Epithelial cell of prostate (primary cell): ENCODE data around the gene PRUNE2.
"Not testable (repeated sequence)": the region's sequence is repeated elsewhere in the genome, so short reads cannot be mapped to it uniquely, and the experiment has no call there.

Experiments
- DNase-seq: peaks from one replicate; pipeline ENCODE4 v3.0.0-alpha.2; 2011; ENCODE audit warnings: low read depth, low spot score
- H3K27ac ChIP-seq: fragments of 450-650 bp; 2 replicates; pipeline ENCODE4 v1.5.1; 2017; ENCODE audit warnings: mild to moderate bottlenecking

PRUNE2 gene

DNA sequence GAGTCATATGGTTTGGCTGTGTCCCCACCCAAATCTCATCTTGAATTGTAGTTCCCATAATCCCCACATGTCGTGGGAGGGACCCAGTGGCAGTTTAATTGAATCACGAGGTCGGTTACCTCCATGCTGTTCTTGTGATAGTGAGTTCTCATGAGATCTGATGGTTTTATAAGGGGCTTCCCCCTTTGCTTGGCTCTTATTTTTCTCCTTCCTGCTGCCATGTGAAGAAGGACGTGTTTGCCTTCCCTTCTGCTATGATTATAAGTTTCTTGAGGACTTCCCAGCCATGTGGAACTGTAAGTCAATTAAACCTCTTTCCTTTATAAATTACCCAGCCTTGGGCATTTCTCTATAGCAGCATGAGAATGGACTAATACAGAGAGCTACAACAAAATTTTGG, 163.0 kb downstream of the PRUNE2 start:
- not testable (repeated sequence) for H3K27ac ChIP-seq, DNase-seq

DNA sequence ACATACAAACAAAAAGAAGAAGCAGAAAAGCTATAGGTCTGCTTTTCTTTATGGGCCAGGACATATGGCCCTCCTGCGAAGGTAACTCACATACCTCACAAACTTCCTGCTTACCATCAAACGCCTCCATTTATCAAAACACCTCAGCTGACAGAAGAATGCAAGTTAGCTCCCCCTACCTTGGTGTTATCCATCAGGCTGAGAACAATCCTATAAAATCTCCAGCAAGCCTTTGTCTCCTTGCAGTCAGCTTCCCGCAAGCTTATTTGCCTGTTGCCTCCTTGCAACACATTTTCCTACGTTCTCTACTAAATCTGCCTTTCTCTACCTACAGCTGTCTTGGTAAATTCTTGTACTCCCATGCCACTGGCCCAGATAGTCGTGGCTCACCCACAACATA, 164.4 kb downstream of the PRUNE2 start:
- no peak for DNase-seq
- H3K27ac ChIP-seq, result no peak overlapping the region

DNA sequence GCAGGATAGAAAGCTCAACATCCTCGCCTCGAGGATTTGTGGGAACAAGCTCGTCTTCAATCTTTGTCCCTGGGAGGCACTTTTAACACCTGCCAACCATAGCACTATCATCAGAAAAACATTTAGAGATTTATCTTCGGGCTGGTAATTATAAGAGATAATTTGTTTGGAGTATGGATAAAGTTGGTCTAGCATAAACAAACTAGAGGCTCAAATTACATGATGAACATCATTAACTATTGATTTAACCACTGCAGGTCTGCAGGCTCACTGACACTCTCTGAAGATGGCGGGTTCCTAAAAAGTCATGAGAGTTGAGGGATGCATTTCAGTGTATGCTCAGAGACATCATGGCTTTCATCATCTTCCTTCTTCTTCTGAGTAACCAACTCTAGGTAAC, 167.5 kb downstream of the PRUNE2 start:
- H3K27ac ChIP-seq, result no peak overlapping the region
- no peak for DNase-seq

DNA sequence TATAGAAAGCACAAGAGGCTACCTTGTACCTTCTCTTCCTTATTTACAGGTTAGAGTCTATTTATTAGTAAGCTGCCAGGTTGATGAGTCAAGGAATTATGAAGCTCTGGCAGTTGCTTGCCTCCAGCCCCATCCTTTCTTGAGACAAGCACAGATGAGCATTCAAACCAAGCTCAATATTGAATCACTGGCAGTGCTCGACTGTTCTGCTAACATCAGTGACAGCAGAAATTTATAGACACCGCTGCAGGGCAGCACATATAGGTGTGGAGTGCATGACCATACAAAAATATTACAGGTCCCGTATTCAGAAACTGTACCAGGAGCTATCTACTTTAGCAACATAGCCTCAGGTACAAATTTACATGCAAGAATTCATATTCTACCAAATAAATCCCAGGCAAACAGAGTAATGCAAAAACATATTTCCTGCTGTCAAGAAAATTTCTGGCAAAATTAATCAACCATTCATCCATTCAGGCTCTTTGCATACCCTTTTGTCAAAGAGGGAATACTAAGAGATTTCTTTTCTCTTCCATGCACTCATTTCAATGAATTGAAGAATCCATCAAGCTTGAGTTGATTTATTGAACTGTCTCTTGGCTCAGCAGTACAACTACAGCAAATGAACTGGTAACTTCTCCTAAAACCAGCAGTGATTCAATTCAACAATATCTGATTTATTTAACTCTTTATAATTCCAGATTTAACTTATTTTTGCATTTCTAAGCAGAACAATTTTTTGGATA, 168.6 kb downstream of the PRUNE2 start:
- no peak for DNase-seq
- no peak overlapping the region for H3K27ac ChIP-seq

DNA sequence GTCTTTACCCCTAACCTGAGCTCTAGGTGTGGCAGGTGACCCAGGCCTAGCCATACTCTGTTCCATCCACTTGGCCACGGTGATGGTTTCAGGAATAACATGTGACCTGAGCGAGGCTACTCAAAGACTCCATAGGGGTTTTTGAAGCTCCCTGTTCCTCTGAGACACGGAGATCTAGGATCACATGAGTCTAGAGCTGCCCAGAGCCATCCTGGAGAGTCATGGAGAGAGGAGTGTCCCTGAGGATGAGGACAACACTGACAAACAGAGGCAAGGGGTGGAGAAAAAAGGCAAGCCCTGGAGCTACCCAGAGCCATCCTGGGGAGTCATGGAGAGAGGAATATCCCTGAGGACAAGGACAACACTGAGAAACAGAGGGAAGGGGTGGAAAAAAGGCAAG, 171.2 kb downstream of the PRUNE2 start:
- H3K27ac ChIP-seq, result no peak overlapping the region
- DNase-seq, result no peak

DNA sequence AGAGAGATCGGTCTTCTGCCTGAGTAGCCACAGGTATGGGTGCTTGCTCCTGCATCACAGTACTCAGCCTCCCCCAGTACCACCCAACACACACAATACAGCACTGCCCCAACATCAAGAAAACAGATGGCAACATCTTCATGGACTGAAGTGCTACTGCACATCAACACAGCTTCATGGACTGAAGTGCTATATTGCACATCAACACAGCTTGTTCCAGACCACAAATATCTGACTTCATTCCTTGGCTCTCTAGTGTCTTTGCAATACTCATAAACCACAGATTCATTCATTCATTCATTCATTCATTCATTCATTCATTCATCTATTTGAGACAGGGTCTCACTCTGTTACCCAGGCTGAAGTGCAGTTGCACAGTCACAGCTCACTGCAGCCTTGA, 172.8 kb downstream of the PRUNE2 start:
- no peak overlapping the region for H3K27ac ChIP-seq
- DNase-seq, result no peak

DNA sequence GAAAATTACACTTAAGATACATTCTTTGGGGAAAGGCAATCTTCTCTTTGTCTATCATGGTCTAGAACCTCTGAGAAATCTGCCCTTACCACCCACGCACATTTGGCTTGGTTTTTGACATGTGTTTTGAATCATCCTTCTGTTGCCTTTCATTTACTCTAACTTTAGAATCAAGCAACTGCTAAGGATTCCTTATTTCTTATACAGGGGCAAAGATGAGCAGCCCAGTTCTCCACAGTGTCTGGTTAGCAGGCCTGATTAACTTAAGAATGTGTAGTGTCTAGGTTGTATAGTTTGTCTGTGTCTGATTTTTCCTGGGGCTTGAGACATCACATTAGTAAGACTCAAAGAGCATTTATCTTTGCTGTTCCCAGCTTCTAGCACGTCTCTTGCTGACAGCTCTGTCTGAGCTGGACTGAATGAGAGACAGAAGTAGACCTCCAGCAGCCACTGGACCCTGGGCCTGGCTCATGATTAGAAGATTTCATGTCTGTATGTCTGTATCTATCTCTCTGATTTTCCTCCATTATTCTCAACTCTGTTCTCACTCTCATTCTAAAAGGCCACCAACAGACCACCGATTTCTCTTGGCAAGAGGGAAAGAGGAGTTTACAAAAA, 173.5 kb downstream of the PRUNE2 start:
- H3K27ac ChIP-seq, result no peak overlapping the region
- no peak for DNase-seq

DNA sequence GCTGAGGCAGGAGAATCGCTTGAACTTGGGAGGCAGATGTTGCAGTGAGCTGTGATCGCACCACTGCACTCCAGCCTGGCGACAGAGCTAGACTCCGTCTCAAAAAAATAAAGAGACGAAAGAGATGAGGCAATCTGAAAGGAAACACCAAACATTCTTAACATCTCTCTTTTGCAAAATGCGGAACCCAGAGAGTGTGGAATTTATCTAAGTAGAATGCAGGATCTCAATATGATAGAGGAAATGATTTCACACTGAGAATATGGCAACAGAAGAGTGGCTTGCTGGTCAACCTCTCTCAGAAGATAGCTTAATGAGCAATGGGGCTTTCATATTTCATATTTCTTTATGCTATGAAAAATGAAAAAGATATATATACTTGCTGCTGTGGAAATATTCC, 175.1 kb downstream of the PRUNE2 start:
- no peak for DNase-seq

DNA sequence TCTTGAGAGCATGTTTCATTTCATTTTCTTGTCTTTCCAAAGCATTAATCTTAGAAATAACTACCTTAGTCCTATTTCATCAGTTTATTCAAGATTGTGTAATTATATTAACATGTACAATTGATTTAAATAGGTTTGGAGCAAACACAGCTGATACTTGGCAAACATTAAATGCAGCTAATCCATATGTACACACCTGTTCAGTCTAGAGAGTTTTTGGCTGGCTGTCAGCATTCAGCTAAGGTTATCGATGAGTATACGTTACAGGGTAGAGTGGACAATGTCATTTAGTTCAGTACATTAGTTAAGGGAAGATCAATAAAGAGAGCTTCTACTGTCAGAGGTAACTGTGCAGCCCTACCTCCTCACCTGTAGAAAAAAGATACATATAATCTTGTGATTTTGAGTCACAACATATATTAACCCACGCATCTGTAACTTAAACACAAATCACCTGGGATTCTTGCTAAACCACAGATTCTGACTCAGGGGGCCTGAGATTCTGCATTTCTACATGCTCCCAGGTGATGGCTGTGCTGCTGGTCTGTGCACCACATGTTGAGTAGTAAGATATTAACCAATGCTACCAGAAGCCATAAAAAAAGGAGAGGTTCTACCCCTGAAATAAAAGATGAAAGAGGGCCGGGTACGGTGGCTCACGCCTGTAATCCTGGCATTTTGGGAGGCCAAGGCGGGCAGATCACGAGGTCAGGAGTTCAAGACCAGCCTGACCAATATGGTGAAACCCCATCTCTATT, 175.8 kb downstream of the PRUNE2 start:
- no peak overlapping the region for H3K27ac ChIP-seq
- DNase-seq, result no peak

More for the DNA sequence above, 175.1 kb downstream of the PRUNE2 start:
- no peak overlapping the region for H3K27ac ChIP-seq

DNA sequence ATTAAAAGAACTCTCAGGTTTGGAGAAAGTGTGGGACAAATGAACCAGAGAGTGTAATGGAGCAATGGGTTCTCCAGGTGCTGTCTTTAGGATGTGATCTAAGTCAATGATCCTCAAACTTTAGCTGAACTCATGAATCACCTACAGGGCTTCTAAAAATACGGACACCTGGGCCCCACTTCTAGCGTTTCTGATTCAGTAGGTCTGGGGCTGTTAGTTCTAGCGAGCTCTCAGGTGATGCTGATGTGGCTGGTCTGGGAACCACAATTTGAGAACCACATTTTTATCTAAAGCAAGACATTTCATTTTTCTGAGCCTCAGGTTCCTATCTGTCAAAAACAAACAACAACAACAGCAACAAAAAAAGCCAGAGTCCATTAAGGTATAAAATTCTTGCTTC, 176.8 kb downstream of the PRUNE2 start:
- DNase-seq, result no peak
- H3K27ac ChIP-seq, result no peak overlapping the region

DNA sequence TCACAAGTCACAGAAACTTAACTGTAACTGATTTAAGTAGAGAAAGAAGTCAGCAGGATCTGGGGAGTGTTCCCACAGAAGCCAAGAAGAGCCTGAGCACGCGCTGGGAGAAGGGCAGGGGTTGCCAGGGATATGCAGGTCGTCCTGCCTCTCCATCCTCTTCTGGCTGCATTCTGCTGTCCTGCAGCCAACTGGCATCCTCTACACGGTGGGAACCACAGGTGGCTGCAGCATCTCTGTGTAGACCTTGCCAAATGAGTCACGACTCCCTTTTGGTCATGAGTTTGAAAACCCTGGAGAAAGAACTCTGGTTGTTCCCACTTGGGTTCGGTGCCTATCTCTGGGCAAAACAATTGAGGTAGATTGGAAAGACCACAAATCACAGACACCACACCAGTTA, 180.0 kb downstream of the PRUNE2 start:
- H3K27ac ChIP-seq, result no peak overlapping the region
- DNase-seq, result no peak

DNA sequence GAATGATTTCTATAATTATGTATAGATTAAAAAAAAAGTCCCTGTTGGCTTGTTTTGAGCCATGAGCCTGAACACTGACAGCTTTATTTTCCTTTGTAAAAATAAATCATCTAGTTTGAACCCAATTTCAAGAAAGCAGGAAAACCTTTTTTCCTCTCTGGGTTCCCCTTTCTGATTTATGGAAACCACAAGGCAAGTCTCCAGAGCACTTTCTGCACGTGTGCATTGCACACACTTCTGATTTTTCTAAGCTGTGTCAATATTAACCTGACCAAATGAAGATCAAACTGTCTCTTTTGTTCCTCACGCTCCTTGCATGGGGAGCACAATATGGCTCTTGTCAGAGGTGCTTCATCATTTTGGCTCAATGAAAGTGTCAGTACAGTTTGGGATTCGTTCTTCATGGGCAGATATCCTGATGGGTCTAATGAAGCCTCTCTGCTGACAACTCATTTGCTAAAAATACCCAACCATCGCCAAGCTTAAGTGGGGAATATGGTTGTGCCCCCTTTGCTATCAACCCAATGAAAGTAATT, 180.8 kb downstream of the PRUNE2 start:
- H3K27ac ChIP-seq, result no peak overlapping the region
- no peak for DNase-seq

DNA sequence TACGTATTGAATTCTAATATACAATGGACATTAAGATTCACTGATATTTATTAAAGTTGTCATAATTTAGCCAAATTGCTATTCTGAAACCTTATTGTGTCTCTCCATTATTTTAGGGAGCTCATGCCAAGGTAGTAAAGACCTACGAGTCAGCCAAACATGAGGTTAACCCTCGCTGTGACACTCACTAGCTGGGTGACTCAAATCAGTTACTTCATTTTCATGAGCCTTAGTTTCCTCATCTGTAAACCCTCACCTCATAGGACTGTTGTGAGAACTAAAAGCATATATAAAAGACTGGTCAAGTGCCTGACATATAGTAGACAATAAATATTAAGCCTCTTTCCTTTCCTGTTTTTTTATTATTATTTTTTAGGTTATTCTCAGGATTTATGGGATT, 185.7 kb downstream of the PRUNE2 start:
- DNase-seq, result no peak
- H3K27ac ChIP-seq, result no peak overlapping the region

DNA sequence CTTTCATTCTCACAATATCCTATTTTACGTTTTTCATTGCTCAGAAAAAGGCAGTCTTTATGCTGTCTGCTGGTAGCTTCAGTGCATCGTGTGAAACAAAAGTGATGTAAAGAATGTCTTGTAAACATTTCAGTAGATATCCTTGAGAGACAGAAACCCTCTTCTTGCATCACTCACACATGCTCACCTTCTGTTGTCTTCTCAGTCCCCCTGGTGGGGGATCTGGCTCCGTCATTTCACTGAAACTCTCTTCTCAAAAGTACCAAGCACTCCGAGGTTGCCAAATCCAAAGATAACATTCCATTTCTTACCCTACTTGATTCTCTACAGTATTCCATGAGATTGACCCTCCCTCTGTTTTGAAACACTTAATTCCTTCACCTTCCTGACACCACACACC, 187.7 kb downstream of the PRUNE2 start:
- no peak for DNase-seq
- no peak overlapping the region for H3K27ac ChIP-seq

DNA sequence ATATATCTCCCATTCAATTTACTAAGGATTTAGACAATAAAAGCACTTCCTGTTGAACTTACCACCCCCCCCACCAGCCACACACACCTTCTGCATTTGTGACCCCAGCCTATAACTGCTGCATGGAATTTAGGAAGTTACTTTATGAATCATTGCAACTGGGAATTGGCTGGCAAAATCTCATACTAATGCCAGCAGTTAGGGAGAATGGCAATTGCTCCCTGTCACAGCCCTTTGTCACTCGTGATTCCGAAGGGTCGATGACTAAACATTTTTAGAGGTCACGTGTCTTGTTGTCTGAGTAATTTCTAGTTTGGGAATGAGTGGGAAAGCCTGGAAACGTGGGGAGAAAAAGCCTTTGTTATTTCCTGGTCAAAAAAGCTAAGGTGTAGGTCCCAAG, 188.3 kb downstream of the PRUNE2 start:
- H3K27ac ChIP-seq, result no peak overlapping the region
- DNase-seq, result no peak

DNA sequence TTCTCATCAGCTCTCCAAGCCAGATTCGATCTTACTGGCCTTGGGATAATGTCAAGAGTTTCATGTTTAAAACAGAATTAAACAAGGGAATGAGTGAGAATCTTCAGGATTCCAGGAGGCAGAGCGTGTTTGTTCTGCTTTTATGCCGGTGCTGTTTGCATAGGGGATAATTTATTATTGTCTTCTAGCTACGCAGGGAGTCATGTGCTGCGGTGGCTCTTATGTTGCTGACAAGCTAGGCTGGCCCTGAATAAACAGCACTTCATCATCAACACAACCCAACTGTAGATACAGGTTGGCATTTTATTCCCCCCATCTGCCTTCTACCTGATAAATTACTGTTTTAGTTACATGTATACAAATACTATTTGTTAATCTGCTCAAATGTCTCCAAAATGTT, 188.7 kb downstream of the PRUNE2 start:
- no peak overlapping the region for H3K27ac ChIP-seq
- DNase-seq, result no peak

DNA sequence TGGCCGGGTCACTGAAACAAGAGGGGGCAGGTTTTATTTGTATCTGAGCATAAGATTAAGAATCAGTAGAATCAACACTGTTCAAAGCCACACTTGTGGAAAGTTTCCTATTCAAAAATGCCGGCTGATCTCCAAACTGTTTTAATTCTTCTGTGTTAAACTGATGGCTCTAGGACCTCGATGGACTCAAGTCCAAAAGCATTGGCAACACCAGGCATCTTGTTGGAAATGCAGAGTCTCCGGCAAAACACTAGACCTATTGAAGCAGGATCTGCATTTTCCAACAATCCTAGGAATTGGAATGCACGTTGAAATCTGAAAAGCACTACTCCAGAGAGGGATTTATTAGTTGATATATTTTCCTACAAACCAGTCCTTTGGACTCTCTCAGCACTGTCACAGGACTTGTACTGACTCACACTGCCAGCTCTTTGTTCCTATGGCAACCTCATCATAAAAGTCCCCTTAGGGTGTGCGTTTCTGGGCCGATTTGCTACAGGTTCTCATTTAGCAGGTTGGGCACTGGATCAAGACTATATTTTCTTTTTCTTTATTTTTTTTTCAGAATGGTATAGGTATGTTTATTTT, 189.7 kb downstream of the PRUNE2 start:
- no peak overlapping the region for H3K27ac ChIP-seq
- DNase-seq, result no peak

DNA sequence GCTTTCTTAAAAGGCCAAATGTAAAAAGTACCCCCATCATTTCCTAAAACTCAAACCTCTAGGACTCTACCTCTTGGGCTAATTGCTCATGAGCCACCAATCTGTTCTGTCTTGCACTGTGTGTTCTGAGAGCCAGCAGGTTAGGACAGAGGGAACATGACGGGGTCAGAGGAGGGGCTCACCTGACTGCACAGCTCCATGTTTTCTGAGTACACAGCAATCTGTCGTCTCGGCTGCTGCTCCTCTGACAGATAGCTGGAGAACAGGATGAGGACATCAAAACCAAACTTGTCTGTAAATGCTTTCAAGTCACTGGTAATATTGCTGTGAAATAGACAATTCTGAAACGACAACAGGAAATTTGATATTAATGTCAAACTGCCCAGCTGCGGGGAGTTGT, 192.5 kb downstream of the PRUNE2 start:
- no peak for DNase-seq
- H3K27ac ChIP-seq, result no peak overlapping the region

DNA sequence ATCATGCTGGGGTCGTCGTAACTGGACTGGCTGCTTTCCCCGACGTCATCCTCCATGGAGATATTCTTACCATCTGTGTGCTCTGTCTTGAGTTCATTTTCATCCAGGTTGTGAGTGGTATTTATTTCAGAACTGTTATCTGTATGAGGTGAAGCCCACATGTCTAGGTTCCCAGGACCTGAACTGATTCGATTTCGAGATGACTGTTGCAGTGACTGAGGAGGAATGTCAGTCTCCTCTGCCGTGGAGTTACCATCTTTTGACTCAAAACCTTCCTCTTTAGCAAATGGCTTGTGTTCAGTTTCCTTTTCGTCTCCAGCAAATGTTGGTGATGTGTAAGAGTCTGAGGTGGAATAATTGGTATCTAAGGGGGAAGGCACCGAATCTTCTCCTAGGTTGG, 196.9 kb downstream of the PRUNE2 start:
- no peak overlapping the region for H3K27ac ChIP-seq
- DNase-seq, result no peak

DNA sequence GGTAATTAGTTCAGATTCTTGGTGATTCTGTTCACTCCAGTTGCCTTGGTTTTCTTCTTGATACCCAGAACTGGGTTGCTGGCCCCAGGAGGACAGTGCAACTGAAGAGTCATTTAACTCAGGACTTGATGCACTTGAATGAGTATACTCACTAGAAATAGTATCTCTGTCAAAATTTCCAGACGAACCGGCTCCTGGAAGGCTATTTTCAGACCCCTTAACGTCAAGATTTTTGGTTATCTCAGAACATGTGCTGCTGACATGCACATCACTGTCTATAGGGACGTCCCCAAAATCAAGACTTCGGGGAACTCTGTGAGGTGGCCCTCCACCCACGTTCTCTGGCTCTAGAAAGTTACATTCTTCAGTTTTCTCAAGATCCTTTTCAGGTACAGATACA, 198.4 kb downstream of the PRUNE2 start:
- no peak for DNase-seq
- H3K27ac ChIP-seq, result no peak overlapping the region
